Epidermal melanocyte (primary cell): ENCODE results near the gene DR1.
"Not testable (repeated sequence)": the region's sequence is repeated elsewhere in the genome, so short reads cannot be mapped to it uniquely, and the experiment has no call there.

Experiments used
- DNase-seq: peaks from one replicate; pipeline ENCODE4 v3.0.0; 2011; ENCODE audit warnings: low spot score; ENCODE audit not compliant: insufficient read length

DR1 gene

DNA sequence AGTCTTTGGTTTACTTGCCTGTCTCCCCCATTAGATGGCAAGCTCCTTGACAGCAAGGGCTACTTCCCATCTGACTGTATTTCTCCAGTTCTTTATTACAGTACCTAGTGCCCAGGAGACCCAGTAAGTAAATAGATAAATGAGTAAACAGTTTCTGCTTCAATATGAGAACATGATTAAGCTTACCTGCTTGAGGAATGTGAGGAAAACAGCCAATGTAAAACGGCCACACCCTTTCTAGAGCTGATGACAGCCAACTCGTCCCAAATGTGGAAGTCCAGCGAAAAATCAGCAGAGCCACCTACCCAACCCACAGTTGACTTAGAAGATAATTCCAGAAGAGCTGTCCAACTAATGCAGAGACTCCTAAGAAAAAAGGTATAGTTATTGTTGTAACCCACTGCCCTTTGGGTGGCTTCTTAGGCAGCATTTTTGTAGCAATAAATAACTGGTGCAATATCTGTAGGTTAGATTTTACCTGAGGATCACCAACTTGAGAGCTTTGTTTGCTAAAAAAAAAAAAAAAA, 6.5 kb upstream of the DR1 start:
- no peak for DNase-seq

DNA sequence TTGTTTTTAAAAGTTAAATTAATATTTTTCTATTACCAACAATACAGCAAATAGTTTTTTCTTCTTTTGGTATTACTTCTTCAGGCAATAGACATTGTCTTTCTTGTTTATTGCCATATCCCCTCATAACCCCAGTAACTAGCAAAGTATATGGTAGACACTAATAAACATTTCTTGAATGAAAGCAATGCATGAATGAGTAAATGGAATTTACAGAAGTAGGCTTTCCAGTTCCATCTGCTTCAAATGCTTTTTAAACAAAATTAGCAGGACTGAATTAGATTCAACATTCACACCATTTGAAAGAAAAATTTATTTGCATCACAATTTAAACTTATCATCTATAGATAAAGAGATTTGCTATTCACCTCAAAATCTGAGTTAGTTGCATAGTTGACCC, 5.6 kb upstream of the DR1 start:
- DNase-seq, result no peak

DNA sequence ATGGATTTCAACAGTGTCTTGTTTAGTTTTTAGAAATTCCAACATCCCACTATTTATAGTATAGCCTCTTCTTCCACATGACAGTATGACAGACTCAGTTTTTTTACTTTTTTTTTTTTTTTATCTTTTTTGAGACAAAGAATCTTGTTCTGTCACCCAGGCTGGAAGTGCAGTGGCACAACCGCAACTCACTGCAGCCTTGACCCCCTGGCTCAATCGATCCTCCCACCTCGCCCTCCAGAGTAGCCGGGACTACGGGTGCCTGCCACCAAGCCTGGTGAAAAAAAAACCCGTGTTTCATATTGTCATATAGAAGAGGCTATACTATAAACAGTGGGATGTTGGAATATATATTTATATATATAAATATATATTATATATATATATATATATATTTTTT, 1.2 kb upstream of the DR1 start:
- DNase-seq, result no peak

DNA sequence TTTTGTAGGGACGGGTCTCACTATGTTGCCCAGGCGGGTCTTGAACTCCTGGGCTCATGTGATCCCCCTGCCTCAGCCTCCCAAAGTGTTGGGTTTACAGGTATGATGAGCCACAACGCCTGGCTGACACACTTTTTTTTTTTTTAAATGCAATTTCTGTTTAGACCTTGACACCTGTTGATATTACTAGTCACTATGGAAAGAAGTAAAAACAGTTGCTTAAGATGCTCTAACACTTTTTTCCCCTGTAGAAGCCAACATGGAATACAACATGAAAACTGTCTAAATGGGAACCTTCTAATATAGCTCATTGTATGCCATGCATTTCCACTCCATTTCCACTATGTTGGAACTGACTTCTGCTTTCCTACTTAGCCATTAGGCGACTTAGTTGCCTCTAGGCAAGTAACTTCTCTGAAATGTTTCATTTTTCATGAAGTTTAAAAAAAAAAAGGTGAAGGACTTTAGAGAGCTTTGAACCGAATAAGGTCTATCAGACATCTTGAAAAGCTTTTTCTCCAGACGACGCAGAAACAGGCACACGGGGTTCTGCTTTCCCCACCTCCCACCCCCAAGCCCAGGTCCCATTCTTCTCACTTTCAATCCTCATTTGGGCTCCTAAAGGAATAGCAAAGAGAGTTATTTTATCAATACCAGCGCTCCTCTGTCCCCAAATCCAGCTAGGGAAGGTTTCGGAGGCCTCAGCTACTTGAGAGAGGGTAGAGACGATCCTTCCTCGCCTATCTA, 648 bp upstream of the DR1 start:
- DNase-seq, result no peak

DNA sequence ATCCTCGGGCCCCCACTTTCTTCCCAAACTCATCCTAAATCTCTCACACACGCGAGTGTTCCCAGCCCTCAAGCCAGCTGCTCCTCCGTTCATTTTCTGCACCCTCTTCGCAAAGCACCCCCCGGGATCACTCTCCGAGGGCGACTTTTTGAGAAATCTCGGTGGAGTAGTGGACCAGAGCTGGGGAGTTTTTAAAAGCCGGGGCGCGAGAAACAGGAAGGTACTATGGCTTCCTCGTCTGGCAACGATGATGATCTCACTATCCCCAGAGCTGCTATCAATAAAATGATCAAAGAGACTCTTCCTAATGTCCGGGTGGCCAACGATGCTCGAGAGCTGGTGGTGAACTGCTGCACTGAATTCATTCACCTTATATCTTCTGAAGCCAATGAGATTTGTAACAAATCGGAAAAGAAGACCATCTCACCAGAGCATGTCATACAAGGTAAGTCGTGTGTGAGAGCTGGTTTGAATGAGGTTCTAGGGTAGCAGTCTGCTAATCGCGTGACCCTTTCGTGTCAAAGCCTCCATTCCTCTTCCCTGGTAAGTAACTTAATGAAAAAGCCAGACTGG, 800 bp downstream of the DR1 start:
- DNase-seq, result no peak

DNA sequence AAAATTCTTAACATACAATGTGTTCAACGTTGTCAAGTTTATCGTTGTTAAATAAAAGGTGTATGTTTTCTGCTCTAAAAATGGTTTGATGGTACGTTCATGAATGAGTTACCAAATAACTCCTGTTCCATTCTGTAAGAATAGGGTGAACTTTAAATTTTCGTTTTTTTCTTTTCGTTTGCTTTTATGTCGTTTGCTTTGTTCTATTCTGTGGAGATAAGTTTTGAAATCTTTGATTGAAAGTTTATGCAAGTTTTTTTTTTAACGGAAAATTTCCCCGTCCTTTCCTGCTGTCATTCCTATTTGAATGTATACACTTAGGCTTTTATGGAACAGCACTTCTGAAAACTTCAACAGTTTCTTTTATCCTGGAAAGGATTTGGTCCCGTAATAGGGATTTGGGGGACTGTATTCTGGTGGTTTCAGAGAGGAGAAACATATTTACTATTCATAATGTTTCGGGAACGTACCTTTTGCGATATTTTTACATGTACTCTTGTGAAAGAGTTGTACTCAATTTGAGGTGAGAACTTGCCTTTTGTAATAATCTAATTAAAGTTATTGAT, 1.7 kb downstream of the DR1 start:
- DNase-seq, result no peak

DNA sequence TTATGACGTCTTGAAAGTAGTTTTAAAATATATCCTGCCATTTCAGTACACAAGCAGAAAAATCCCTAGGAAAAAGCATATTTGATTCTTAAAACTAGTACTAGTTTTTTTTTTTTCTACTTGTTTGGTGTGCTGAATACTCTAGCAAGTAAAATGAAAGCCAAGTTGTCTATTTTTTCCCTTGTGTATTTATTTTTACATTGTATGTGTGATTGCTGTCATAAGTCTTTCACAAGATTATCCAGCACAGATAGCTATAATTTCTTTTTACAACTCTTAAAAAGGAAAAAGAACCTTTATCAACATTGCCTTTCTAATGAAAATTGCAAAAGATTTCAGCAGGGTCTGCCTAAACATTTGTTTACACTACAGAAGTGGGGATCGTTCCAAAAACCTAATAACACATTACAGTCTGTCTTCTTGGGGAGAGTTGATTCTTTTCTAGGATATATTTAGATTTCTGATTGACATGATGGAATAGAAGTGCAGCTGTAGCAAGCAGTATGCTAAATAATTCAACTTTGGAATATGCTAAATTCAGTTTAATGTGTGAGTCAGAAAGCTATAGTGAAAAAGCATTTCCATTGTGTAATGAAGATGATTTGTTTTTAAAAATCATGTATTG, 2.5 kb downstream of the DR1 start:
- DNase-seq, result no peak

DNA sequence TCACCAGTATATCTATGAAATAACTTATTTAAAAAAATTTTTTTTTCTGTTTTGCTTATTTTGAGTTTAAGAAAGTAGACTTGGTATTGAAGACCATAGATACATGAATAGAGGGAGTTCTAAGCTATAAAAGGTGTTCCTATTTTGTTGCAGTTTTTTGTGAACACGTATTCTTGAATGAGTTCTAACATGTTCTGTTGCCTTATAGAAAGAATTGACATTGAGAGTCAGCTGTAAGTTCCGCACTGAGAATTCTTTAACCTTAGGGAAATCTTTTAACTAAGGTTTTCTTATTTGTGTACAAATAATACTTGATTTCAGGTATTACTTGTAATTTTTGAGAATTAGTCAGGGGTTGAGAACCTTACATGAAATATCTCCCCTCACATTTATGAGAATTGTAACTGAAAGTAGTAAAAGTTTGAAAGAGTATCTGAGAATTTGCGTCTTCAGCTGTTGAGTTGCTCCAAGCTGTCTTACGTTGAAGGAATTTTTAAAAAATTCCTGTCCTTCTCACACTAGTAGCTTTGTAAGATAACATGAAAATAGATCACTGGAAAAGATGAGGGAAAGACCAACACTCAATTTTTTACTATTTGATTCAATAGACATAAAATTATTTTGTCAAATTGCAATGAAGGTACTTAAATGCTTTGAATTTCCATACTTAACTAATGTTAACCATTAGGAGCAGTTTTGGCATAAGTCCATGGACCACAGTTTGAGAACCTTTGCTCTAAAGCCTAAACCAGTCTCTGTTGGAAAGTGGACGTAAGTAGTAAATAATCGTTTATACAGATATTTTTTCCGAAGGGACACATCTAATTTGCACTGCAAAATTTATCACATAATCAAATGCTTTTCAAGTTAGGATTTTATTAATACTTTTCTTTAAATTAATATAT, 3.8 kb downstream of the DR1 start:
- DNase-seq, result no peak

DNA sequence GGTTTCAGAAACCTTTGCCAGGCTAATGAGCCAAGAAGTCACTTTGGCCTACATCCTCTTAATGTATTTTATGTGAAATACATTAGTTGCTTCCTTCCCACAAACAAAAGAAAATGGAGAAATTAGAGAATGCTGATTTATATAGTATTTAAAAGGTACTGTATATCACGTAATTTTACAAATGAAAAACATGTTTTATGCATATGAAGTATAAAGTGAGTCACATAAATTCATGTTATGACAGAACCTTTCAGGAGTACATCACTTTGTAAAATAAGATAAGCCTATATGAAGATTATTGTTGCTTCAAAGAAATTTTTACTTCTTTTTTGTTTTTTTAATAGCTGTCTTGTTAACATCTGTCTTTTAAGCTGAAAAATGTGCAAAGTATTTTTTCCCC, 4.6 kb downstream of the DR1 start:
- DNase-seq, result no peak

DNA sequence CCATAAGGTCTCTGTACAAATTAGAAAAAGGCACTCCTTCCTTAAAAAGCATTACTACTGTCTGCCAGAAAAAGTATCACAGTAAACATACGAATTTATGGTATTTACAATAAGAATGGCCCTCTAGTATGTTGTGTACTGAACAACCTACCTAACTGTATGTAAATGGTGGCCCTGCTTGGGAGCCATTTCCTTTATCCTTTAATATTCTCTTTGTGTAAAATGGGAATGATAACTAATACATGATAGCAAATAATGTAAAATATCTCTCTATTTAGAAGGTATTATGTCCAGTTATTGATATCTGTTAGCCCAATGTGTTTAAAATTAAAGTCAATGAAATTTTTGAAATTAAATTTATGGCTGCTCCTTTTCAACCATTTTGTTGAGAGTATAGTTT, 5.2 kb downstream of the DR1 start:
- DNase-seq, result no peak

DNA sequence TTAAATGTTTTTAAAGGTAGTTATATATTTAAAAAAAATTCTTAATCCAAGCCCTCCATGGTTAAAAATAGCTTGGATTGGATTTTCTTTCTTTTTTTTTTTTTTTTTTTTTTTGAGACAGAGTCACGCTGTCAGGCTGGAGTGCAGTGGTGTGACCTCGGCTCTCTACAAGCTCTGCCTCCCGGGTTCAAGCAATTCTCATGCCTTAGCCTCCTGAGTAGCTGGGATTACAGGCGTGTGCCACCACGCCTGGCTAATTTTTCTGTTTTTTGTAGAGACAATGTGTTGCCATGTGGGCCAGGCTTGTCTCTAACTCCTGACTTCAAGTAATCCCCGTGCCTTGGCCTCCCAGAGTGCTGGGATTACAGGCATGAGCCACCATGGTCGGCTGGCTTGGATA, 5.6 kb downstream of the DR1 start:
- not testable (repeated sequence) for DNase-seq

DNA sequence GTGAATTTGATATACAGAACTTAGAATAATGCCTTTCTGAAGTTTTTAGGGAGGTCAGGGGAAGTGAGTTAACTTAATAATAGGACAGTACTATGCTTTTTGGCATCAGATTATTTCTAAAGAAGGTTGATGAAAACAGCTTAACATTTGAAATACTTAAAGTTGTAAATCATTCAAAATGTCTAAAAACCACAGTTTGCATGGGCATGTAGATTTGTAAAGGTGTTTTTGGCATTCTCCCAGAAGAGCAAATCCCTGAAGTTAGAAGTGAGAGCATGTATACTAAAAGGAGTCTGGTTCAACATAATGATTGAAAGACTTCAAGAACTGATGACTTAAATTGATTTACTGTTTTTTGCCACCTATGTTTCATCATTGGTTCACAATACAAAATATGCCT, 6.7 kb downstream of the DR1 start:
- DNase-seq, result no peak

DNA sequence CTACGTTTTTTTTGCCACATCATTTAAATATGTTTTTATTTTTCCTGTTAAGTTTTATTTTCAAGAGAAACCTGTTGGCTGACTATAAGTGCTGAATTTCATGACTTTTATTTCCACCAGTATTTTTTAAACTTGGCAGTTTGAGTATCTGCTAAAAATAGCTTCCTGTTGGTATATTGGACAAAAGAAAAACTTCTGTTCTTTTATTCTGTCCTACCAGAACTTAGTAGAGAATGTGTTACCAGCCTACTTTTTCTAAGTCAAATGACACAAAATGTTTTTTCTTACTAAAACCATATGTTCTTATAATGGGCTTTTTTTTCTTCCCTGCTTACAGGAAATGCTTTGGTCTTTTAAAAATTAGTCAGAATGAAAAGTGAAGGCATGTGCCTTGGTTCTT, 7.6 kb downstream of the DR1 start:
- no peak for DNase-seq

DNA sequence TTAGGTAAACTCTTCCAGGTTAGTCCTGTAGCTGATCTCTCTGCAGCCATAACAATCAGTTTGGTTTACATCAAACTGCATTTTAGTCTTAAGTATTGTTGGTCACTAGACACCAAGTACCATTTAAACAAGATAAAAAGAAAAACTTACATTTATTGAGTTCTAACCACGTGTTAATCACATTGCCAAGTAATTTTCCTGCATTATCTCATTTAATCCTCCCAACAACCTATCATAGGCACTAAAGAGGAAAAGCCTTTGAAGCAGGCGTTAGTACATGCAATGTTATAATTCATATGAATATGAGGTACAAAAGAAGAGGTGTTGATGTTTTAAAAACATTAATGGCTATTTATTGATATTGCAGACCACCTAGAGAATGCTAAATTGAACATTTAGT, 9.0 kb downstream of the DR1 start:
- DNase-seq, result no peak

DNA sequence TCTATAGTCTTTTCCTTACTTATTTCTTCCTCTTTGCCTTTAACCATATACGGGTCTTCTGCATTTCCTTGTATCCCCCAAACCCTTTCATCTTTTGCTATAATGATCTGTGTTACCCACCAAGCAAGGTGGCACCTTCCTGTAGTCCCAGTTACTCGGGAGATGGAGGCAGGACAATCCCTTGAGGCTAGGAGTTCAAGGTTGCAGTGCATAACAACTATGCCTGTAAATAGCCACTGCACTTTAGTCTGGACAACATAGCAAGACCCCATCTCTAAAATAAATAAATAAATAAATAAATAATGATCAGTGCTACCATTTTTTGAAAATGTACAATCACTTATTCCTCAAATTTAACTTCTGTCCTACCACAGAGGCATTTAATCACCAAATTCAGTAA, 11.5 kb downstream of the DR1 start:
- no peak for DNase-seq

DNA sequence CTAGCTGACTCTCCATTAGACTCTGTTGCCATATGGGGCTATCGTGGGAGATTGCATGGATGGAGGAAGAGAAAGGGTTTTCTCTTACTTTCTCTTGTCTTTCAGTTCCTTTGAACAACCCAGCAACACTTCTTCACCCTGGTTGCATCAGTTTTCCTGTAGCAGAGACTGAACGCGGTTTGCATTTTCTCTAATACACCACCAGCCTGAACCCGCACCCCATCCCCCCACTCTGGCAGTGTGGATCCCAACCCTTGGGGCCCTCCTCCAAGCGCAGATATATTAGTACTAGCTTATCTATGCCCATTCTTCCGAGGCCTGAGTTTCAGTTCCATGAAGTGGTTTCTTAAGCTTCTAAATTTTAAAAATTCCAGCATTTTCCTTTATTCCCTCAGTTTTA, 12.6 kb downstream of the DR1 start:
- DNase-seq, result no peak

DNA sequence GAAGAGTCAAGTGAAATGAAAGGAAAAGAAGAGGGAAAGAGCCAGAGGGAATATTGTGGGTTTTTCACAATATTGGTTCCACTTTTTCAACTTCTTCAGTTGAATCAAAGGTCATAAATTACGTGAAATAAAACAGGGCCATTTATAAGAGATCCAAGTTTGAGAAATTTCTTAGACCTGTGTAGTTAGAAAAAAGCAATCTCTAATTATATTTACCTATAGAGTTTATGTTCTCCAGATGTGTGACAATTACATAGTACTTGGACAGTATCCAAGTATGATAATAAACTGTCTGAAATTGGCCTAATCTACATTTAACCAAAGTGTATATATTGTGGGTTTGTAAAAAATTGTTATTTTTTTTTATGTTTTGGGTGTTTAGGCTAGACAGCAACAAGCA, 14.4 kb downstream of the DR1 start:
- no peak for DNase-seq

DNA sequence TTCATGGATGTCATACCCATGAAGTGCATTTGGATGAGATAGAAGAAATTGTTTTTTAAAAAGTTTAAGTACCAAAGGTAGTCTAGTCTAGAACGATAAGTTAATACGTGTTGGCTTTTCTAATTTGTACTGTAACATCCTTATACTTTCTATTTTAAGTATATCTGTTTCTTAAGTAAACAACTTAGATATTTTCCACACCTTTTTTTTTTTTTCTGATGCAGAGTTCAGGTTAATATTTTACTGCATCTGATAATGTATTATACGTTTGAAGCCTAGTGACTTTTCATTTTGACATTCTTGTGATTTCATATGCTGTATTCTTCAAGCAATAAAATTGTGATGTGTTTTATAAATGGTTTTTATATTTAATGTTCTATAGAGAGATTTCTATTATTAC, 16.5 kb downstream of the DR1 start:
- DNase-seq, result no peak

DNA sequence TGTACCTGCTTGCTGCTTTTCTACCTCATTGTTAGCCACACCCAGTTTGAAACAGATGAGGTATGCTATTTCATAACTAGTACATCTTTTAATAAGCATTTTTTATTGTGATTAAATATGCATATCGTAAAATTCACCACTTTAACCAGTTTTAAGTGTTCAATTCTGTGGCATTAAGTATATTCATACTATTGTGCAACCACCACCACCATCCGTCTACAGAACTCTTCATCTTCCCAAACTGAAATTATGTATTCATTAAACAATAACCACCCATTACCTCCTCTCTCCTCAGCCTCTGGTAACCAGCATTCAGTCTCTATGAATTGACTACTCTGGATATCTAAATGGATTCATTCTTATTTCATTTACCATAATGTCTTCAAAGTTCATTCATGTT, 20.1 kb downstream of the DR1 start:
- no peak for DNase-seq

DNA sequence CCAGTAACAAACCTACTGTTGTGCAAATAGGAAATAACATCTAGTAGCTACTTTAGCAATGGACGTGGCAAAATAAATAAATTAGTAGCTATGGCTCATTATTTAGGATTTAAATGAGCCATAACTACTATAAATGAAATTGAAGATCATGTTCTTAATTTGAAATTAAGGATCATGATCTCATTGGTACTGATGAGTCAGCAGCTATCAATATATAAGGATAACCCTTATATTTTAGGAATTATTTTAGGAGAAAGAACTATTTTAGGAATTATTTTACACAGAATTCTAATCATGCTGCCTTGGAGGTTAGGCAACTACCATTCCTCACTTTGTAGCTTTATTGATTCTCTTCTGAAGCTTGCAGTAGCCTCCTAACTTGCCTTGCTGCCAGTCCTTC, 24.0 kb downstream of the DR1 start:
- no peak for DNase-seq

DNA sequence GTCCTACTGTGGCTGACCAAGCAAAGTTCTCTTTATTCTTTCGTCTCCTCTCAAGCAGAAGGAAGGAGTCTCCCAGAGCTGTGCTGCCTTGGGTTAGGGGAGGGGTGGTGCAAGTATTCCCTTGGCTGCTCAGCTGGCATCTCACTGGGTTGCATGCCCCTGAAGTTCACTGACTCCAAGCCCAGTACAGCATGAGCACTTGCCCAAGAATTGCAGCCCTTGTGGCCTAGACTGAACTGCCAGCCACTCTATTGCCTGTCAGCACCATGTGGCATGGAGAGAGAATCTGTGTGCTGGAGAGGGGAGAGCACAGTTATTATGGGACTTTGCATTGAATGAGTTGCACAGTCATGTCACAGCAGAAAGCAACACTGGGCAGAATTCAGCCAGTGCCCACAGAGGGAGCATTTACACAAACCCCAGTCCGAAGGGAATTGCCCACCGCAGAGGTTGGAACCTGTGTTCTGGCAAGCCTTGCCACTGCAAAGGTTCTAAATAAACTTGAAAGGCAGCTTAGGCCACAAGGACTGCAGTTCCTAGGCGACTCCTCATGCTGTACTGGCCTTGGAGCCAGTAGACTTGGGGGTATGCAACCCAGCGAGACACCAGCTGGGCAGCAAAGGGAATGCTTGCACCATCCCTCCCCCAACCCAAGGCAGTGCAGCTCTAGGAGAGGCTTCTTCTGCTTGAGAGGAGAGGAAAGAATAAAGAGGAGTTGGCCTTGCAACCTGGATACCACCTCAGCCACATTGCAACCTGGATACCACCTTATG, 28.8 kb downstream of the DR1 start:
- DNase-seq, result no peak
